Dendritic cell treated with granulocyte-macrophage colony-stimulating factor and Interleukin-4, amounts not matched to agents 40 ng/mL and 50 ng/mL, for 4 days (primary cell): ENCODE data around the gene SOD2.

Source experiments
- H3K27ac Mint-ChIP-seq: one replicate; pipeline ENCODE4 v1.8.0; 2022; ENCODE audit warnings: mild to moderate bottlenecking, mixed read lengths
- H3K27me3 Mint-ChIP-seq: one replicate; pipeline ENCODE4 v1.8.0; 2022; ENCODE audit warnings: mild to moderate bottlenecking, mixed read lengths
- H3K36me3 Mint-ChIP-seq: one replicate; pipeline ENCODE4 v1.8.0; 2022; ENCODE audit warnings: low read depth, mixed read lengths
- H3K4me1 Mint-ChIP-seq: one replicate; pipeline ENCODE4 v1.8.0; 2022; ENCODE audit warnings: low read depth, mixed read lengths
- H3K4me3 Mint-ChIP-seq: one replicate; pipeline ENCODE4 v1.8.0; 2022; ENCODE audit warnings: mild to moderate bottlenecking, moderate library complexity, mixed read lengths
- H3K9me3 Mint-ChIP-seq: one replicate; pipeline ENCODE4 v1.8.0; 2022; ENCODE audit warnings: mixed read lengths
- intact Hi-C: fragments of 100-400 bp; cut with micrococcal nuclease; formaldehyde crosslinking; loops from one replicate; pipeline ENCODE4 v1.15.0; 2022

Gene SOD2

DNA sequence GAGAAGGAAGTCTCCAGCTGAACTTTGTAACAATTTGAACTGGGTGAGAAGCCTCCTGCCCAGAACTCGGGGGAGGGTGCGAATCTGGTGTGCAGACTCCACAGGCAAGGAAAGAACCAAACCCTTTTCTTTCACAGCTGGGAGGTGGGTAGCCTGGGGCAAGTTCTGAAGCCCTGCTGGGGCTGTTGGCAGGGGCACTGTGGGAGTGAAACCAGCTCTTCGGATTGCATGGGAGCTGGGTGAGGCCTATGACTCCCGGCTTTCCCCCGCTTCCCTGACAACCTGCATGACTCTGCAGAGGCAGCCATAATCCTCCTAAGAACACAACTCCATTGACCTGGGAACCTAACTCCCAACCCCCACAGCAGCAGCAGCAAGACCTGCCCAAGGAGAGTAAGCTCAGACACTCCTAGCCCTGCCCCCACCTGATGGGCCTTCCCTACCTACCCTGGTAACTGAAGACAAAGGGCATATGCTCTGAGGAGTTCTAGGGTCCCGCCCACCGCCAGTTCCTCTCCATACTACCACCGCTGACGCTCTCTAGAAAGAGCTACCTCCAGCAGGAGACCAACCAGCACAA is 37.5 kb downstream of the SOD2 start:
- peaks cover 9% of the 10 kb centered on the region for H3K4me1 Mint-ChIP-seq
- no peaks in the 10 kb centered on the region for H3K27me3 Mint-ChIP-seq
- no peak overlapping the region for H3K27ac Mint-ChIP-seq
- H3K4me3 Mint-ChIP-seq, result no peak overlapping the region
- peaks cover 7% of the 10 kb centered on the region for H3K9me3 Mint-ChIP-seq
- H3K36me3 Mint-ChIP-seq, result no peaks in the 10 kb centered on the region
- intact Hi-C loops, result no loop called here

DNA sequence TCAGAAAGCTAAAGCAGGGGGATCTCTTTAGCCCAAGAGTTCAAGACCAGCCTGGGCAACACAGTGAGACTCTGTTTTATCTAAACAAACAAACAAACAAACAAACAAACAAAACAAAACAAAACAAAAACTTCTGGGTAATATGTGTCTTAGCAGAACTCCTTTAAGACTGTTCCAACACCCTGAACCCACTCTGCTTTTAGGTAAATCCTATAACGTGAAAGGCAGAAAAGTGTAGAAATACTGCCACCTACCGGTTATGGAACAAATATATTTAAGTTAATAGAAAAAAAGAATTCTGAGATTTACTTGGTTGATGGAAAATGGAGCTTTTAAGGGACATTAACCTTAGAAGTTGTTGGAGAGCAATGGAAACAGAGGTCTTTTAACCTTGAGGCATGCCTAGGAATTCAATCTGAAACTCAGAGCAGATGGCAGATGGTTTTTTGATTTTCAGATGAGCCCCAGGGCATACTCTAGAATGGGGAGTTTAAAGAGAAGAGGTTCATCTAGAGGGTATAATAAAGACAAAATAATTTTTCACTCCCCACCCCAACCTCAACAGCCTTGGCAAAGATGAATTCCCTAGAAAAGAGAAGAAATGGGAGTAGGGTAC is 38.5 kb downstream of the SOD2 start:
- Mint-ChIP-seq H3K9me3 (peaks cover 7% of the 10 kb centered on the region), H3K36me3 (no peaks in the 10 kb centered on the region), H3K4me1 (peaks cover 9% of the 10 kb centered on the region), H3K27ac (no peak overlapping the region), H3K4me3 (no peak overlapping the region), H3K27me3 (no peaks in the 10 kb centered on the region)
- intact Hi-C loops, result loop anchor here (1.0 kb wide), 1 partner anchor 480 kb away; no protein-coding TSS in a partner anchor

DNA sequence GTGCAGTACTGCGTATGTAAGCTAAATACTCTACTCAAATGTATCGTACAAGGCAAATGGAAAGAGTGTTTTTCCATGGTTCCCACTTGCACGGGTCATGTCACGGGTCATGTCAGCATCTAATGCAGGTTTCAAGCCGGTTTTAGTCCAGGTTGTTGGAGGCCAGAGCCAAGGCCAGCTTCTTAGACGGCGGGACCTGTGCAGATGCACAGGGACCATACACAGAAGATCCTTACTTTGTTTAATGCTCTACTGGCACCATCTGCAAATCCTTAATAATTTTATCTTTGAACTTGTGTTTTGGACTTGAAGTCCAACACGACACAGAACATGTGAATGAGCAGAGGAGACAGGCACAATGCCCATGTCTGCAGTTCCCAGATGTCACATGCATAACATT is 42.7 kb downstream of the SOD2 start:
- Mint-ChIP-seq H3K27ac (no peak overlapping the region), H3K4me1 (peaks cover 14% of the 10 kb centered on the region)

DNA sequence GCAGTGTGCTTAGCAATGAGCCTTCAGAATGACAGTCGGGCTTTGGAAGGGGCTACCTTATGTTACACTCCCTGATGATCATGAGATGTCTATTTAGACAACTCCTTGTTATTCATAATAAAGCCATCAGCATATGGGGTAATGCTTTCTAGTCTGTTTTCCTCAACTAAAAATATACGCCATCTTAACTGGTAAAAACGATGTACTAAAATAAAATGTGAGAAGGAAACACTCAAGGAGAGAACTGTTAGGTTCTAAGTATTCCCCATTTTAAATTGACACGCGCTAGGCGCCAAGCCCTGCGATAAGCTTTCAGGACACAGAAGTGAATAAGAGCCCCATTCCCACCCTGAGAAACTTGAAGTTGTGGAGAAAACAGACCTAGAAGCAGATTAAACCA is 43.6 kb downstream of the SOD2 start:
- intact Hi-C loops, result no loop called here

More for the DNA sequence above, 42.7 kb downstream of the SOD2 start:
- H3K4me3 Mint-ChIP-seq, result no peak overlapping the region
- intact Hi-C loops, result no loop called here
- no peaks in the 10 kb centered on the region for H3K36me3 Mint-ChIP-seq
- no peaks in the 10 kb centered on the region for H3K9me3 Mint-ChIP-seq
- no peaks in the 10 kb centered on the region for H3K27me3 Mint-ChIP-seq

DNA sequence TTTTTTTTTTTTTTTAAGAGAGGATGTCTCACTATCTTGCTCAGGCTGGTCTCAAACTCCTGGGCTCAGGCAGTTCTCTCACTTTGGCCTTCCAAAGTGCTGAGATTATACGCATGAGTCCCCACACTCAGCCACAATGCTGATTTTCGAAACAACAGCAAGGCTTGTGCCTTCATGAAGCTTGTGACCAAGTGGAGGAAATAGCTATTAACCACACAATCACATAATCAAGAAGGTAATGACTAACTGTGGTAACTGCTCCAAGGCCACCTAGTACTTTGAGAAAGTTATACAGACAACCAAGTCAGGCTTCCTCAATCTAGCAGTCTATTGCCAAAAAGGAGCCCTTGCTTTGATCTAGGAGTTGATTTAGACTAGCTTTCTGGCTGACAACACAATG is 46.3 kb downstream of the SOD2 start:
- H3K27me3 Mint-ChIP-seq, result no peaks in the 10 kb centered on the region
- H3K36me3 Mint-ChIP-seq, result no peaks in the 10 kb centered on the region
- H3K4me1 Mint-ChIP-seq, result peaks cover 8% of the 10 kb centered on the region
- no peaks in the 10 kb centered on the region for H3K9me3 Mint-ChIP-seq
- intact Hi-C loops, result no loop called here
- H3K27ac Mint-ChIP-seq, result no peak overlapping the region
- H3K4me3 Mint-ChIP-seq, result no peak overlapping the region

More for the DNA sequence above, 43.6 kb downstream of the SOD2 start:
- Mint-ChIP-seq H3K27ac (no peak overlapping the region), H3K4me3 (no peak overlapping the region), H3K36me3 (no peaks in the 10 kb centered on the region), H3K4me1 (peaks cover 8% of the 10 kb centered on the region), H3K9me3 (no peaks in the 10 kb centered on the region), H3K27me3 (no peaks in the 10 kb centered on the region)

DNA sequence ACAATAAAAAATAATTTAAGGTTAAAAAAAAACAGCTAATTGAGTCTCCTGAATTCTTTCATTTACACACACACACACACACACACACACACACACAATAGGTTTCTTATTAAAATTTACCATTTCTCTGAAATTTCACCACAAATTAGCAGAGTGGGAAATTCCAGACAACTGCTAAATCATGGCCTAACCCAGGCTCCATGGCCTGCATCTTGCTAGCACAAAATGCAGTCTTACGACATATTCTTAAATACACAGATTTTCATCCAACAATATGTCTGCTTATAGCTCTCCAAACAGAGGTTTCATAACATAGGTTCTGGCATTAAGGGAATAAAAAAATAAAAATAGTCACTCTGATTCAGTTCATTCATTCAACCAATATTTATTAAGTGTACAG is 46.9 kb downstream of the SOD2 start:
- Mint-ChIP-seq H3K9me3 (no peaks in the 10 kb centered on the region), H3K4me1 (peaks cover 8% of the 10 kb centered on the region), H3K27ac (no peak overlapping the region), H3K36me3 (no peaks in the 10 kb centered on the region), H3K4me3 (no peak overlapping the region), H3K27me3 (no peaks in the 10 kb centered on the region)
- intact Hi-C loops, result no loop called here

DNA sequence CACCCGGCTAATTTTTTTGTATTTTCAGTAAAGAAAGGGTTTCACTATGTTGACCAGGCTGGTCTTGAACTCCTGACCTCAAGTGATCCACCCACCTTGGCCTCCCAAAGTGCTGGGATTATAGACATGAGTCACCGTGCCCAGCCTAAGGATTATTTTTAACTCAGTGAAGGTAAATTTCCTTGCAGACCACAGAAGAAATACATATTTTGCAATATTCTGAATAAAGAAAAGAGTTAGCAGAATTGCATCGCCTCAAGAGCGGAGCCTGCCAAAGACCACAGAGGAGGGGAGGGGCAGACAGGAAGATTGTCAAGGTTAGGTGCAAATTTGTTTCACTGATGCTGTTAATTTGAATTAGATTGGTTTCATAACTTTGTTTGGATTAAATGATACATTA is 47.4 kb downstream of the SOD2 start:
- Mint-ChIP-seq H3K27ac (no peak overlapping the region), H3K27me3 (no peaks in the 10 kb centered on the region), H3K9me3 (no peaks in the 10 kb centered on the region), H3K4me3 (no peak overlapping the region), H3K36me3 (no peaks in the 10 kb centered on the region), H3K4me1 (peaks cover 8% of the 10 kb centered on the region)
- intact Hi-C loops, result no loop called here
